ENCODE measurements around the gene TYSND1. TPM values are rescaled to one million over a fixed set of nuclear protein-coding genes. Genes with fewer than 3 reads are reported as not detected.
A peak's percentile ranks its signal among the peaks of the same experiment; 100 is the strongest.

Gene TYSND1
- polyA plus RNA-seq, 3 donors, result 8.6 to 11.2 (median 11.2) TPM

- Histone ChIP-seq H3K9ac (ENCODE audit: insufficient read depth, low read length, poor library complexity, severe bottlenecking) (no peak overlapping the region), H3K79me2 (ENCODE audit: insufficient read depth, low read length) (no peaks in the 10 kb centered on the region), H4K20me1 (ENCODE audit: insufficient read depth, low read length) (no peaks in the 10 kb centered on the region), H3K27me3 (ENCODE audit: control insufficient read depth in 2 of 2, insufficient read depth in 2 of 2, low read length in 2 of 2) (peaks cover 3 to 11% of the 10 kb centered on the region in 2 donors), H3K9me3 (replicated peaks in 1 of 2; ENCODE audit: control insufficient read depth in 1 of 2, insufficient read depth in 1 of 2, low read length in 2 of 2) (no peaks in the 10 kb centered on the region), H3K27ac (ENCODE audit: low read depth in 1 of 2, low read length in 2 of 2) (no peak overlapping the region), H2AFZ (ENCODE audit: insufficient read depth, low read depth, low read length, poor library complexity, severe bottlenecking) (no peak overlapping the region), H3K4me3 (replicated peaks in 1 of 3; ENCODE audit: low read depth in 2 of 3, low read length in 3 of 3) (no peak overlapping the region), H3K36me3 (replicated peaks in 1 of 2; ENCODE audit: control insufficient read depth in 1 of 2, insufficient read depth in 2 of 2, low read length in 2 of 2) (no peaks in the 10 kb centered on the region), H3K4me1 (ENCODE audit: control insufficient read depth in 1 of 2, insufficient read depth in 2 of 2, low read length in 2 of 2) (peaks cover 11 to 13% of the 10 kb centered on the region in 2 donors), H3K4me2 (replicated peaks; ENCODE audit: extremely low read depth, low read length, poor library complexity, severe bottlenecking) (no peak overlapping the region)
- H3K4me3 Mint-ChIP-seq, result peak overlapping the region in 1 of 2 donors; percentile 97
- peaks cover 18 to 28% (median 19%) of the 10 kb centered on the region in 3 donors for H3K27me3 Mint-ChIP-seq (ENCODE audit: low read depth in 3 of 3)
- no peak overlapping the region for H3K27ac Mint-ChIP-seq
- TF ChIP-seq CTCF (IDR thresholded peaks at IDR 0.05), result no peak
- intact Hi-C loops (cut with micrococcal nuclease), result no loop called here
- H3K36me3 Mint-ChIP-seq, result peaks cover 1 to 3% of the 10 kb centered on the region in 2 donors
- H3K9me3 Mint-ChIP-seq, result no peaks in the 10 kb centered on the region
- DNase-seq, result no peak
- WGBS (ENCODE audit: insufficient coverage), result 100% methylated on average over 3 of the region's 4 CpGs
- peaks cover 20% of the 10 kb centered on the region for H3K4me1 Mint-ChIP-seq
These were observed 15.0 kb downstream of the TYSND1 start for GRCh38 chr10:70131560-70131937.

DNA sequence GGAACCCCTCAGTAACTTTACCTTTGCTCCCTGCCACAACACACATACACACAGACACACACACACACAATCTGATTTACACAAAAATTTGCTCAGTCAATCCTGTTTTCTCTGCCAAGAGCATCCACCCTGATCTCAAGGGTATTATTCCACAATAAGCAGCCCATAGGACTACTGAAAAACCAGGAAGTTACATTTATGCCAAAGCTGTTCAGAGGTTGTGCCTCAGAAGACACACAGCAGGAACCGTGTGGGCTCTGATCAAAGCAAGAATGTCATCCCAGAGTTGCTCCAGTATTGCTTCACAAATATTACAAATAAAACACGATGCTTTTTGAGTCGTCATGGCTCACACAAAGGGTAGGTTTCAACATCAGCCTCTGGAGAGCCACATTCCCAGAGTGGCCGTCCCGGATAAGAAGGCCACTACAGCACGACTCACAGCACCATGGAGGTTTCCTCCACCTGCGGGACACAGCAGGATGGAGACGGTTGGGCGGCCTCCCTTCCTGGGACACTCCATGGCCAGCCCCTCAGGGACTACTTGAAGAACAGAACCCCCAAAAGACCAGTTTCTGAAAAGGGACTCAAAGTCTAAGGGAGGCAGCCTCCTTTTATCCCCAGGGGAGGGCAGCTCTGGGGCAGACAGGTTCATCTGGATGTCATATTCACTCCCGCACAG is 15.5 kb downstream of the TYSND1 start:
- DNase-seq, result no peak
- Histone ChIP-seq H2AFZ (ENCODE audit: insufficient read depth, low read depth, low read length, poor library complexity, severe bottlenecking) (no peak overlapping the region), H3K27me3 (ENCODE audit: control insufficient read depth in 2 of 2, insufficient read depth in 2 of 2, low read length in 2 of 2) (peaks cover 3 to 11% of the 10 kb centered on the region in 2 donors), H3K4me1 (ENCODE audit: control insufficient read depth in 1 of 2, insufficient read depth in 2 of 2, low read length in 2 of 2) (peaks cover 11 to 13% of the 10 kb centered on the region in 2 donors), H3K4me2 (replicated peaks; ENCODE audit: extremely low read depth, low read length, poor library complexity, severe bottlenecking) (no peak overlapping the region), H3K27ac (ENCODE audit: low read depth in 1 of 2, low read length in 2 of 2) (no peak overlapping the region), H3K9me3 (replicated peaks in 1 of 2; ENCODE audit: control insufficient read depth in 1 of 2, insufficient read depth in 1 of 2, low read length in 2 of 2) (no peaks in the 10 kb centered on the region), H4K20me1 (ENCODE audit: insufficient read depth, low read length) (no peaks in the 10 kb centered on the region), H3K79me2 (ENCODE audit: insufficient read depth, low read length) (no peaks in the 10 kb centered on the region), H3K36me3 (replicated peaks in 1 of 2; ENCODE audit: control insufficient read depth in 1 of 2, insufficient read depth in 2 of 2, low read length in 2 of 2) (no peaks in the 10 kb centered on the region), H3K9ac (ENCODE audit: insufficient read depth, low read length, poor library complexity, severe bottlenecking) (no peak overlapping the region), H3K4me3 (replicated peaks in 1 of 3; ENCODE audit: low read depth in 2 of 3, low read length in 3 of 3) (no peak overlapping the region)
- Mint-ChIP-seq H3K9me3 (no peaks in the 10 kb centered on the region), H3K27ac (no peak overlapping the region), H3K4me1 (peaks cover 22% of the 10 kb centered on the region), H3K4me3 (peak overlapping the region in 1 of 2 donors; percentile 12), H3K36me3 (peaks cover 1 to 3% of the 10 kb centered on the region in 2 donors), H3K27me3 (ENCODE audit: low read depth in 3 of 3) (peaks cover 16 to 28% (median 19%) of the 10 kb centered on the region in 3 donors)
- no peak for TF ChIP-seq CTCF (IDR thresholded peaks at IDR 0.05)
- 88% methylated on average over 8 of the region's 10 CpGs for WGBS (ENCODE audit: insufficient coverage)
- intact Hi-C loops (cut with micrococcal nuclease), result no loop called here
